ENCODE results near the gene JPH2.

The JPH2 gene

GRCh38 chr20:44174996-44175765, 11.8 kb downstream of the JPH2 start:
- H3K36me3 ChIP-seq (ENCODE audit: insufficient read depth, low read length) = no peaks in the 10 kb centered on the region
- H3K27me3 ChIP-seq (ENCODE audit: insufficient read depth, low read length) = peaks cover 7% of the 10 kb centered on the region
- H3K9me3 ChIP-seq (ENCODE audit: low read length) = no peaks in the 10 kb centered on the region
- no peak overlapping the region for H3K4me3 ChIP-seq (ENCODE audit: low read length)
- no peaks in the 10 kb centered on the region for H3K4me1 ChIP-seq (ENCODE audit: insufficient read depth, low read length)
- no peak overlapping the region for H2AFZ ChIP-seq (ENCODE audit: low read depth, low read length)

- H2AFZ ChIP-seq (ENCODE audit: low read depth, low read length) = no peak overlapping the region
- H3K36me3 ChIP-seq (ENCODE audit: insufficient read depth, low read length) = no peaks in the 10 kb centered on the region
- H3K4me1 ChIP-seq (ENCODE audit: insufficient read depth, low read length) = no peaks in the 10 kb centered on the region
- H3K4me3 ChIP-seq (ENCODE audit: low read length) = no peak overlapping the region
- no peaks in the 10 kb centered on the region for H3K9me3 ChIP-seq (ENCODE audit: low read length)
- H3K27me3 ChIP-seq (ENCODE audit: insufficient read depth, low read length) = peaks cover 8% of the 10 kb centered on the region
Measured at GRCh38 chr20:44173846-44174245, 13.1 kb downstream of the JPH2 start.

- H3K4me3 ChIP-seq (ENCODE audit: low read length) = no peak overlapping the region
- peaks cover 8% of the 10 kb centered on the region for H3K27me3 ChIP-seq (ENCODE audit: insufficient read depth, low read length)
- H3K9me3 ChIP-seq (ENCODE audit: low read length) = no peaks in the 10 kb centered on the region
- H2AFZ ChIP-seq (ENCODE audit: low read depth, low read length) = no peak overlapping the region
- no peaks in the 10 kb centered on the region for H3K4me1 ChIP-seq (ENCODE audit: insufficient read depth, low read length)
- no peaks in the 10 kb centered on the region for H3K36me3 ChIP-seq (ENCODE audit: insufficient read depth, low read length)
Measured at GRCh38 chr20:44173116-44173515, 13.9 kb downstream of the JPH2 start.

- no peaks in the 10 kb centered on the region for H3K9me3 ChIP-seq (ENCODE audit: low read length)
- no peaks in the 10 kb centered on the region for H3K36me3 ChIP-seq (ENCODE audit: insufficient read depth, low read length)
- H2AFZ ChIP-seq (ENCODE audit: low read depth, low read length) = no peak overlapping the region
- peaks cover 8% of the 10 kb centered on the region for H3K27me3 ChIP-seq (ENCODE audit: insufficient read depth, low read length)
- no peaks in the 10 kb centered on the region for H3K4me1 ChIP-seq (ENCODE audit: insufficient read depth, low read length)
- H3K4me3 ChIP-seq (ENCODE audit: low read length) = no peak overlapping the region
Measured at GRCh38 chr20:44172572-44172950, 14.4 kb downstream of the JPH2 start.

GRCh38 chr20:44171775-44172571, 15.0 kb downstream of the JPH2 start:
- no peaks in the 10 kb centered on the region for H3K36me3 ChIP-seq (ENCODE audit: insufficient read depth, low read length)
- H2AFZ ChIP-seq (ENCODE audit: low read depth, low read length) = no peak overlapping the region
- peaks cover 8% of the 10 kb centered on the region for H3K27me3 ChIP-seq (ENCODE audit: insufficient read depth, low read length)
- H3K9me3 ChIP-seq (ENCODE audit: low read length) = no peaks in the 10 kb centered on the region
- peaks cover under 1% of the 10 kb centered on the region for H3K4me1 ChIP-seq (ENCODE audit: insufficient read depth, low read length)
- H3K4me3 ChIP-seq (ENCODE audit: low read length) = no peak overlapping the region

- H3K36me3 ChIP-seq (ENCODE audit: insufficient read depth, low read length) = no peaks in the 10 kb centered on the region
- peaks cover 8% of the 10 kb centered on the region for H3K27me3 ChIP-seq (ENCODE audit: insufficient read depth, low read length)
- H2AFZ ChIP-seq (ENCODE audit: low read depth, low read length) = no peak overlapping the region
- no peaks in the 10 kb centered on the region for H3K9me3 ChIP-seq (ENCODE audit: low read length)
- peaks cover 9% of the 10 kb centered on the region for H3K4me1 ChIP-seq (ENCODE audit: insufficient read depth, low read length)
- H3K4me3 ChIP-seq (ENCODE audit: low read length) = no peak overlapping the region
Measured at GRCh38 chr20:44170816-44171410, 16.1 kb downstream of the JPH2 start.

- Histone ChIP-seq H3K36me3 (ENCODE audit: insufficient read depth, low read length) (no peaks in the 10 kb centered on the region), H3K4me1 (ENCODE audit: insufficient read depth, low read length) (peaks cover 9% of the 10 kb centered on the region), H2AFZ (ENCODE audit: low read depth, low read length) (no peak overlapping the region), H3K27me3 (ENCODE audit: insufficient read depth, low read length) (peaks cover 3% of the 10 kb centered on the region), H3K4me3 (ENCODE audit: low read length) (no peak overlapping the region), H3K9me3 (ENCODE audit: low read length) (no peaks in the 10 kb centered on the region)
Measured at GRCh38 chr20:44167736-44168135, 19.3 kb downstream of the JPH2 start.

- H3K36me3 ChIP-seq (ENCODE audit: insufficient read depth, low read length) = no peaks in the 10 kb centered on the region
- H3K4me1 ChIP-seq (ENCODE audit: insufficient read depth, low read length) = peaks cover 9% of the 10 kb centered on the region
- no peak overlapping the region for H3K4me3 ChIP-seq (ENCODE audit: low read length)
- no peak overlapping the region for H2AFZ ChIP-seq (ENCODE audit: low read depth, low read length)
- no peaks in the 10 kb centered on the region for H3K9me3 ChIP-seq (ENCODE audit: low read length)
- H3K27me3 ChIP-seq (ENCODE audit: insufficient read depth, low read length) = peaks cover 3% of the 10 kb centered on the region
Measured at GRCh38 chr20:44166477-44166876, 20.5 kb downstream of the JPH2 start.

GRCh38 chr20:44166008-44166407, 21.0 kb downstream of the JPH2 start:
- Histone ChIP-seq H3K9me3 (ENCODE audit: low read length) (no peaks in the 10 kb centered on the region), H3K4me3 (ENCODE audit: low read length) (no peak overlapping the region), H3K4me1 (ENCODE audit: insufficient read depth, low read length) (peaks cover 9% of the 10 kb centered on the region), H3K36me3 (ENCODE audit: insufficient read depth, low read length) (no peaks in the 10 kb centered on the region), H3K27me3 (ENCODE audit: insufficient read depth, low read length) (peaks cover 3% of the 10 kb centered on the region), H2AFZ (ENCODE audit: low read depth, low read length) (no peak overlapping the region)

- Histone ChIP-seq H3K36me3 (ENCODE audit: insufficient read depth, low read length) (no peaks in the 10 kb centered on the region), H3K4me3 (ENCODE audit: low read length) (no peak overlapping the region), H3K9me3 (ENCODE audit: low read length) (no peaks in the 10 kb centered on the region), H3K4me1 (ENCODE audit: insufficient read depth, low read length) (peaks cover 13% of the 10 kb centered on the region), H2AFZ (ENCODE audit: low read depth, low read length) (no peak overlapping the region), H3K27me3 (ENCODE audit: insufficient read depth, low read length) (no peaks in the 10 kb centered on the region)
Measured at GRCh38 chr20:44160133-44160532, 26.9 kb downstream of the JPH2 start.

GRCh38 chr20:44159711-44160110, 27.3 kb downstream of the JPH2 start:
- Histone ChIP-seq H3K27me3 (ENCODE audit: insufficient read depth, low read length) (no peaks in the 10 kb centered on the region), H3K9me3 (ENCODE audit: low read length) (no peaks in the 10 kb centered on the region), H2AFZ (ENCODE audit: low read depth, low read length) (no peak overlapping the region), H3K4me1 (ENCODE audit: insufficient read depth, low read length) (peaks cover 14% of the 10 kb centered on the region), H3K36me3 (ENCODE audit: insufficient read depth, low read length) (no peaks in the 10 kb centered on the region), H3K4me3 (ENCODE audit: low read length) (no peak overlapping the region)

- no peaks in the 10 kb centered on the region for H3K9me3 ChIP-seq (ENCODE audit: low read length)
- H3K4me1 ChIP-seq (ENCODE audit: insufficient read depth, low read length) = peaks cover 16% of the 10 kb centered on the region
- H3K4me3 ChIP-seq (ENCODE audit: low read length) = no peak overlapping the region
- H3K36me3 ChIP-seq (ENCODE audit: insufficient read depth, low read length) = no peaks in the 10 kb centered on the region
- no peaks in the 10 kb centered on the region for H3K27me3 ChIP-seq (ENCODE audit: insufficient read depth, low read length)
- H2AFZ ChIP-seq (ENCODE audit: low read depth, low read length) = no peak overlapping the region
Measured at GRCh38 chr20:44159125-44159524, 27.9 kb downstream of the JPH2 start.

- H3K4me1 ChIP-seq (ENCODE audit: insufficient read depth, low read length) = peaks cover 23% of the 10 kb centered on the region
- no peaks in the 10 kb centered on the region for H3K27me3 ChIP-seq (ENCODE audit: insufficient read depth, low read length)
- H2AFZ ChIP-seq (ENCODE audit: low read depth, low read length) = no peak overlapping the region
- H3K4me3 ChIP-seq (ENCODE audit: low read length) = no peak overlapping the region
- H3K36me3 ChIP-seq (ENCODE audit: insufficient read depth, low read length) = no peaks in the 10 kb centered on the region
- no peaks in the 10 kb centered on the region for H3K9me3 ChIP-seq (ENCODE audit: low read length)
Measured at GRCh38 chr20:44157061-44157460, 29.9 kb downstream of the JPH2 start.
